ENCODE data around the gene FABP7.

Gene FABP7

GRCh38 chr6:122760330-122760729, 19.2 kb upstream of the FABP7 start:
- DNase-seq = no peak

GRCh38 chr6:122766256-122766655, 13.3 kb upstream of the FABP7 start:
- no peak for DNase-seq

GRCh38 chr6:122770835-122771601, 8.5 kb upstream of the FABP7 start:
- DNase-seq = no peak

- DNase-seq = no peak
These were observed 6.6 kb upstream of the FABP7 start for GRCh38 chr6:122772724-122773415.

GRCh38 chr6:122775975-122776374, 3.5 kb upstream of the FABP7 start:
- DNase-seq = no peak

GRCh38 chr6:122778302-122778701, 1.2 kb upstream of the FABP7 start:
- no peak for DNase-seq

- no peak for DNase-seq
These were observed 393 bp upstream of the FABP7 start for GRCh38 chr6:122778985-122779661.

- no peak for DNase-seq
These were observed 598 bp downstream of the FABP7 start for GRCh38 chr6:122780114-122780513.

GRCh38 chr6:122781716-122782115, 2.2 kb downstream of the FABP7 start:
- DNase-seq = no peak

- no peak for DNase-seq
These were observed 3.9 kb downstream of the FABP7 start for GRCh38 chr6:122783401-122783800.

GRCh38 chr6:122785891-122786290, 6.4 kb downstream of the FABP7 start:
- DNase-seq = no peak

GRCh38 chr6:122787721-122788120, 8.2 kb downstream of the FABP7 start:
- no peak for DNase-seq

GRCh38 chr6:122788208-122788607, 8.7 kb downstream of the FABP7 start:
- DNase-seq = no peak

GRCh38 chr6:122788663-122789181, 9.2 kb downstream of the FABP7 start:
- DNase-seq = no peak

GRCh38 chr6:122789182-122790027, 9.9 kb downstream of the FABP7 start, which contains the start of gene SMPDL3A:
Gene SMPDL3A, plus strand, starts transcription at chr6:122789258. Its CDS starts 89 bp downstream, at chr6:122789347.
- peak; percentile 21 for DNase-seq

- DNase-seq = no peak
These were observed 10.5 kb downstream of the FABP7 start for GRCh38 chr6:122790028-122790422.

GRCh38 chr6:122790423-122791309, 11.2 kb downstream of the FABP7 start:
- DNase-seq = no peak

- DNase-seq = no peak
These were observed 11.8 kb downstream of the FABP7 start for GRCh38 chr6:122791310-122791679.

GRCh38 chr6:122792766-122793165, 13.2 kb downstream of the FABP7 start:
- DNase-seq = no peak

- DNase-seq = no peak
These were observed 18.0 kb downstream of the FABP7 start for GRCh38 chr6:122797537-122797936.

- DNase-seq = no peak
These were observed 18.7 kb downstream of the FABP7 start for GRCh38 chr6:122798099-122798641.
